ENCODE results near the gene GALNT2.

Gene GALNT2

DNA sequence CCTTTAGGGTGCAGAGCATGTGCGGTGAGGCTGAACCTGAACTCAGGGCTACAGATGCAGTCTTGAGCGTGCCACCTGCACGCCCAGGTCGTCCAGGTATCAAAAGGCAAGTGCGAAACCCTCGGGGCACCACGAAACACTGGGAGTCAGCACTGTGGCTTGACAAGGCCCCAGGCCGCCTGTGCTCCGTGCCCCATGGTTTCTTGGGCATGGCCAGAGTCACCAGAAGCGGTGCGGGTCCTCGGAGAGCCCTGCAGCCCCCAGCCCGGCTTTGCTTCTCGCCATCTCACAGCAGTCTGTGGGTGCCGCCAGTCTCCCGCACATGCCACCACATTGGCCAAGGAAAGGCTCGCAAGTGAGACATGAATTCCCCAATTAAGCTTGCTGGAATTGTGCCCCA is 241.8 kb downstream of the GALNT2 start:
- H3K27ac ChIP-seq: peak overlapping the region; percentile 78; the same call in 1 of the 2 replicates
- no peak for TF ChIP-seq CTCF (conservative IDR thresholded peaks at IDR 0.05)

DNA sequence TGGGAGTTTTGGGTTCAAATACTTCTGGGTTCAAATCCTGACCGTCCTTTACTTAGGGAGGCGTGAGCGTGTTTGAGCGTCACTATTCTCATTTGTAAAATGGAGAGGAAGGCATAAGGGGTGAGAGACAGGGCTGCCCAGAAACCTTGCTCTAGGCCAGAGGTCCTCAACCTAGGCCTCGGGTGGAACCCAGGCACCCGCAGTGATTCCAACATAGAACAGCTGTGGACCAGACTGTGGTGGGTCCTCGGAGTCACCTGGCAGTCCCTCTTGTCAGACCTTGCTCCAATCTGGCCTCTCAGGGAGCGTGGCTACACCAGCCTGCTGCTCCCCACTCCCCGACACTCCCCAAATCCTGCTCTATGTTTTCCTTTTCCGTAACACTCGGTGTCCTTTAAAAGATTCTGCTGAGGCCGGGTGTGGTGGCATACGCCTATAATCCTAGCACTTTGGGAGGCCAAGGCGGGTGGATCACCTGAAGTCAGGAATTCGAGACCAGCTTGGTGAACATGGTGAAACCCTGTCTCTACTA is 242.7 kb downstream of the GALNT2 start:
- no peak overlapping the region; the same call in 1 of the 2 replicates for H3K27ac ChIP-seq
- no peak for TF ChIP-seq CTCF (conservative IDR thresholded peaks at IDR 0.05)

GRCh38 chr1:230310381-230311163 is 243.5 kb downstream of the GALNT2 start:
- no peak overlapping the region for H3K27ac ChIP-seq
- TF ChIP-seq CTCF (conservative IDR thresholded peaks at IDR 0.05): peak; percentile 86

- no peak overlapping the region for H3K27ac ChIP-seq
- TF ChIP-seq CTCF (conservative IDR thresholded peaks at IDR 0.05): no peak
Measured at GRCh38 chr1:230312676-230313075, 245.6 kb downstream of the GALNT2 start.

- no peak overlapping the region for H3K27ac ChIP-seq
- TF ChIP-seq CTCF (conservative IDR thresholded peaks at IDR 0.05): no peak
Measured at GRCh38 chr1:230313453-230314141, 246.6 kb downstream of the GALNT2 start.

DNA sequence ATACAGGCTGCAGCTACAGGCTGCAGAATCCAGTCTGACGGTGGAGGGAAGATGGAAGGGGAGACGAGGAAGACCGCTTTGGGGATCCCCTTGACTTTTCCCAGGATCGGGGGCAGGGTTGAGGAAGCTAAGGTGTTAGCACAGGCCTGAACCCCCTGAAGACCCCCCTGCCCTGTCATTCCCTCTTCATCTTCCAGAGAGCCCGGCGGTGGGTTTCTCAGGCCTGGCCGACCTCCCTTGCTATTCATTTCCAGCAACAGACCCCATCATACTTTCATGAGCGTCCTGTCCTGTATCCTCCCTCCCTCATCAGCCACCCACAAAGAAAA is 247.1 kb downstream of the GALNT2 start:
- TF ChIP-seq CTCF (conservative IDR thresholded peaks at IDR 0.05): no peak
- no peak overlapping the region for H3K27ac ChIP-seq

GRCh38 chr1:230315099-230315498 is 248.1 kb downstream of the GALNT2 start:
- no peak for TF ChIP-seq CTCF (conservative IDR thresholded peaks at IDR 0.05)
- H3K27ac ChIP-seq: no peak overlapping the region
